ENCODE measurements around the gene SND1. TPM values are rescaled to one million over a fixed set of nuclear protein-coding genes. Genes with fewer than 3 reads are reported as not detected.

SND1 gene
- total and polyA plus RNA-seq, 7 donors: 29.2 to 72.8 (median 48.2) TPM

- Histone ChIP-seq H3K4me3 (no peak overlapping the region), H3K27me3 (ENCODE audit: insufficient read depth in 3 of 3, low read length in 2 of 3) (no peaks in the 10 kb centered on the region), H3K4me1 (peaks cover 2% of the 10 kb centered on the region), H3K27ac (no peak overlapping the region), H3K9me3 (no peaks in the 10 kb centered on the region), H3K36me3 (ENCODE audit: insufficient read depth in 1 of 2, low read depth in 1 of 2) (no peaks in the 10 kb centered on the region)
- TF ChIP-seq CTCF (IDR thresholded peaks at IDR 0.05): no peak
- WGBS, 3 donors: 92 to 97% (median 95%) methylated on average over 1 of the region's 1 CpG
- ATAC-seq (no peak), DNase-seq (no peak)
- intact Hi-C loops (cut with DNase I): no loop called here
Observed at GRCh38 chr7:127776776-127777386, 124.9 kb downstream of the SND1 start.

GRCh38 chr7:127780489-127780888, 128.5 kb downstream of the SND1 start:
- Histone ChIP-seq H3K4me3 (no peak overlapping the region), H3K36me3 (ENCODE audit: insufficient read depth in 1 of 2, low read depth in 1 of 2) (no peaks in the 10 kb centered on the region), H3K27me3 (ENCODE audit: insufficient read depth in 3 of 3, low read length in 2 of 3) (no peaks in the 10 kb centered on the region), H3K9me3 (no peaks in the 10 kb centered on the region), H3K4me1 (peaks cover 6% of the 10 kb centered on the region), H3K27ac (no peak overlapping the region)
- TF ChIP-seq CTCF (IDR thresholded peaks at IDR 0.05): no peak
- intact Hi-C loops (cut with DNase I): no loop called here
- DNase-seq (no peak), ATAC-seq (no peak)
- 89 to 97% (median 97%) methylated on average over 1 of the region's 1 CpG for WGBS, 3 donors

- H3K36me3 ChIP-seq (ENCODE audit: insufficient read depth in 1 of 2, low read depth in 1 of 2): no peaks in the 10 kb centered on the region
- intact Hi-C loops (cut with DNase I): no loop called here
- WGBS, 3 donors: 53 to 67% (median 65%) methylated on average over 4 of the region's 4 CpGs
- no peaks in the 10 kb centered on the region for H3K27me3 ChIP-seq (ENCODE audit: insufficient read depth in 3 of 3, low read length in 2 of 3)
- no peak overlapping the region for H3K27ac ChIP-seq
- no peak overlapping the region for H3K4me3 ChIP-seq
- ATAC-seq (no peak), DNase-seq (no peak)
- H3K4me1 ChIP-seq: peaks cover 6% of the 10 kb centered on the region
- TF ChIP-seq CTCF (IDR thresholded peaks at IDR 0.05): no peak
- no peaks in the 10 kb centered on the region for H3K9me3 ChIP-seq
Observed at GRCh38 chr7:127781081-127781480, 129.1 kb downstream of the SND1 start.

GRCh38 chr7:127782075-127782474, 130.1 kb downstream of the SND1 start:
- no peaks in the 10 kb centered on the region for H3K36me3 ChIP-seq (ENCODE audit: insufficient read depth in 1 of 2, low read depth in 1 of 2)
- intact Hi-C loops (cut with DNase I): no loop called here
- H3K9me3 ChIP-seq: no peaks in the 10 kb centered on the region
- ATAC-seq: no peak
- no peak for TF ChIP-seq CTCF (IDR thresholded peaks at IDR 0.05)
- H3K4me3 ChIP-seq: no peak overlapping the region
- no peak overlapping the region for H3K27ac ChIP-seq
- no peaks in the 10 kb centered on the region for H3K27me3 ChIP-seq (ENCODE audit: insufficient read depth in 3 of 3, low read length in 2 of 3)
- peaks cover 6% of the 10 kb centered on the region for H3K4me1 ChIP-seq
- no peak for DNase-seq
